Activated naive CD4-positive, alpha-beta T cell treated with anti-CD3 and anti-CD28 coated beads, Interleukin-2, amount 10 ng/mL, durations not matched to agents 7 days and 5 days (primary cell): ENCODE results near the gene ODAD4.

Source experiments
- CTCF ChIA-PET: fragments of 350-600 bp; sonication (Branson Sonifier 250); formaldehyde crosslinking; loops from one replicate; lab custom pipeline; 2021; ENCODE audit warnings: antibody characterized with exemption; lab: Charles Lee
- DNase-seq: peaks from one replicate; pipeline ENCODE4 v3.0.0-alpha.2; 2020
- H3K27ac Mint-ChIP-seq: one replicate; pipeline ENCODE4 v1.8.0; 2021; ENCODE audit warnings: mild to moderate bottlenecking, moderate library complexity, mixed read lengths
- H3K27me3 Mint-ChIP-seq: one replicate; pipeline ENCODE4 v1.8.0; 2021; ENCODE audit warnings: mild to moderate bottlenecking, mixed read lengths
- H3K36me3 Mint-ChIP-seq: one replicate; pipeline ENCODE4 v1.8.0; 2021; ENCODE audit warnings: mixed read lengths
- H3K4me1 Mint-ChIP-seq: one replicate; pipeline ENCODE4 v1.8.0; 2021; ENCODE audit warnings: mixed read lengths
- H3K4me3 Mint-ChIP-seq: one replicate; pipeline ENCODE4 v1.8.0; 2021; ENCODE audit warnings: mild to moderate bottlenecking, moderate library complexity, mixed read lengths
- H3K9me3 Mint-ChIP-seq: one replicate; pipeline ENCODE4 v1.8.0; 2021; ENCODE audit warnings: mixed read lengths

ODAD4 gene

GRCh38 chr17:41965694-41966462 lies 35.5 kb downstream of the ODAD4 start:
- peak; percentile 77 for DNase-seq
- peak overlapping the region; percentile 82 for H3K4me3 Mint-ChIP-seq
- H3K4me1 Mint-ChIP-seq: peaks cover 43% of the 10 kb centered on the region
- CTCF ChIA-PET: interaction anchor here (0.9 to 2.6 kb wide), 7 partner anchors 35 to 216 kb away, joined by 3 to 12 read pairs (median 4); partner anchors contain the start of genes ACLY, NKIRAS2 and ODAD4
- H3K9me3 Mint-ChIP-seq: no peaks in the 10 kb centered on the region
- H3K27ac Mint-ChIP-seq: peak overlapping the region; percentile 89
- H3K27me3 Mint-ChIP-seq: peaks cover 33% of the 10 kb centered on the region
- peaks cover 10% of the 10 kb centered on the region for H3K36me3 Mint-ChIP-seq

GRCh38 chr17:41966463-41967140 lies 36.2 kb downstream of the ODAD4 start, which contains the start of gene CNP:
CNP (plus strand) TSS chr17:41966795; CDS start chr17:41966885, 90 bp downstream.
- Mint-ChIP-seq H3K27me3 (peaks cover 29% of the 10 kb centered on the region), H3K9me3 (no peaks in the 10 kb centered on the region), H3K27ac (peak within 1 kb of the TSS; percentile 89), H3K4me1 (peaks cover 46% of the 10 kb centered on the region), H3K36me3 (peaks cover 13% of the 10 kb centered on the region), H3K4me3 (peak within 1 kb of the TSS; percentile 82)
- CTCF ChIA-PET: interaction anchor here (0.9 to 2.6 kb wide), 7 partner anchors 11 to 215 kb away, joined by 3 to 12 read pairs (median 4); partner anchors contain the start of genes NKIRAS2 and ODAD4
- peak; percentile 93 for DNase-seq

GRCh38 chr17:41967141-41967920 lies 36.9 kb downstream of the ODAD4 start:
- H3K4me3 Mint-ChIP-seq: peak overlapping the region; percentile 82
- H3K27ac Mint-ChIP-seq: peak overlapping the region; percentile 86
- peaks cover 16% of the 10 kb centered on the region for H3K36me3 Mint-ChIP-seq
- DNase-seq: peak; percentile 65
- peaks cover 22% of the 10 kb centered on the region for H3K27me3 Mint-ChIP-seq
- CTCF ChIA-PET: interaction anchor here (1.2 to 2.0 kb wide), 4 partner anchors 10 to 217 kb away, joined by 3 to 5 read pairs (median 4); partner anchors contain the start of genes NKIRAS2 and ODAD4
- no peaks in the 10 kb centered on the region for H3K9me3 Mint-ChIP-seq
- peaks cover 48% of the 10 kb centered on the region for H3K4me1 Mint-ChIP-seq

- peaks cover 21% of the 10 kb centered on the region for H3K36me3 Mint-ChIP-seq
- CTCF ChIA-PET: interaction anchor here (1.5 to 2.0 kb wide), 2 partner anchors 52 to 216 kb away, joined by 4 to 5 read pairs; partner anchors contain the start of gene NKIRAS2
Observed at GRCh38 chr17:41967921-41968578, 37.6 kb downstream of the ODAD4 start.

GRCh38 chr17:41968676-41969075 lies 38.3 kb downstream of the ODAD4 start:
- CTCF ChIA-PET: interaction anchor here (1.5 kb wide), 1 partner anchor 216 kb away, joined by 4 read pairs; no protein-coding TSS in a partner anchor
- Mint-ChIP-seq H3K4me3 (peak overlapping the region; percentile 53), H3K36me3 (peaks cover 27% of the 10 kb centered on the region), H3K27me3 (peaks cover 11% of the 10 kb centered on the region), H3K9me3 (no peaks in the 10 kb centered on the region), H3K4me1 (peaks cover 48% of the 10 kb centered on the region), H3K27ac (peak overlapping the region; percentile 62)
- DNase-seq: no peak

More at GRCh38 chr17:41967921-41968578, 37.6 kb downstream of the ODAD4 start:
- no peak for DNase-seq
- H3K9me3 Mint-ChIP-seq: no peaks in the 10 kb centered on the region
- H3K27ac Mint-ChIP-seq: peak overlapping the region; percentile 86
- H3K27me3 Mint-ChIP-seq: peaks cover 16% of the 10 kb centered on the region
- peak overlapping the region; percentile 82 for H3K4me3 Mint-ChIP-seq
- H3K4me1 Mint-ChIP-seq: peaks cover 48% of the 10 kb centered on the region

- H3K9me3 Mint-ChIP-seq: no peaks in the 10 kb centered on the region
- no peak overlapping the region for H3K4me3 Mint-ChIP-seq
- DNase-seq: no peak
- peak overlapping the region; percentile 50 for H3K27ac Mint-ChIP-seq
- CTCF ChIA-PET: no interaction called here
- peaks cover 41% of the 10 kb centered on the region for H3K36me3 Mint-ChIP-seq
- peaks cover 37% of the 10 kb centered on the region for H3K4me1 Mint-ChIP-seq
- no peaks in the 10 kb centered on the region for H3K27me3 Mint-ChIP-seq
Observed at GRCh38 chr17:41970901-41971331, 40.5 kb downstream of the ODAD4 start.

- Mint-ChIP-seq H3K27ac (no peak overlapping the region), H3K4me1 (peaks cover 34% of the 10 kb centered on the region), H3K36me3 (peaks cover 49% of the 10 kb centered on the region), H3K27me3 (no peaks in the 10 kb centered on the region), H3K9me3 (no peaks in the 10 kb centered on the region), H3K4me3 (no peak overlapping the region)
- CTCF ChIA-PET: no interaction called here
- DNase-seq: no peak
Observed at GRCh38 chr17:41971721-41972523, 41.5 kb downstream of the ODAD4 start.

- no peak for DNase-seq
- no peaks in the 10 kb centered on the region for H3K27me3 Mint-ChIP-seq
- peaks cover 28% of the 10 kb centered on the region for H3K4me1 Mint-ChIP-seq
- CTCF ChIA-PET: no interaction called here
- no peak overlapping the region for H3K4me3 Mint-ChIP-seq
- peaks cover 54% of the 10 kb centered on the region for H3K36me3 Mint-ChIP-seq
- H3K9me3 Mint-ChIP-seq: no peaks in the 10 kb centered on the region
- no peak overlapping the region for H3K27ac Mint-ChIP-seq
Observed at GRCh38 chr17:41972571-41973407, 42.4 kb downstream of the ODAD4 start.

GRCh38 chr17:41973408-41973811 lies 43.0 kb downstream of the ODAD4 start:
- Mint-ChIP-seq H3K27me3 (no peaks in the 10 kb centered on the region), H3K36me3 (peaks cover 52% of the 10 kb centered on the region), H3K4me1 (peaks cover 22% of the 10 kb centered on the region), H3K27ac (no peak overlapping the region), H3K4me3 (no peak overlapping the region), H3K9me3 (no peaks in the 10 kb centered on the region)
- CTCF ChIA-PET: no interaction called here
- no peak for DNase-seq

- H3K9me3 Mint-ChIP-seq: no peaks in the 10 kb centered on the region
- peaks cover 17% of the 10 kb centered on the region for H3K4me1 Mint-ChIP-seq
- H3K27ac Mint-ChIP-seq: no peak overlapping the region
- peaks cover 50% of the 10 kb centered on the region for H3K36me3 Mint-ChIP-seq
- H3K27me3 Mint-ChIP-seq: no peaks in the 10 kb centered on the region
- H3K4me3 Mint-ChIP-seq: no peak overlapping the region
- CTCF ChIA-PET: no interaction called here
- DNase-seq: no peak
Observed at GRCh38 chr17:41974031-41974430, 43.6 kb downstream of the ODAD4 start.

- no peak overlapping the region for H3K4me3 Mint-ChIP-seq
- peaks cover 51% of the 10 kb centered on the region for H3K36me3 Mint-ChIP-seq
- peaks cover 10% of the 10 kb centered on the region for H3K4me1 Mint-ChIP-seq
- H3K27me3 Mint-ChIP-seq: no peaks in the 10 kb centered on the region
- H3K27ac Mint-ChIP-seq: no peak overlapping the region
- DNase-seq: no peak
- CTCF ChIA-PET: interaction anchor here (0.8 kb wide), 1 partner anchor 12 kb away, joined by 3 read pairs; no protein-coding TSS in a partner anchor
- no peaks in the 10 kb centered on the region for H3K9me3 Mint-ChIP-seq
Observed at GRCh38 chr17:41974658-41975057, 44.2 kb downstream of the ODAD4 start.
